Measurements from ENCODE around the gene MTHFD1L. TPM values are rescaled to one million over a fixed set of nuclear protein-coding genes. Genes with fewer than 3 reads are reported as not detected.

Gene MTHFD1L
- total RNA-seq, 1 experiment from 2014 or later: 47.8 TPM

DNA sequence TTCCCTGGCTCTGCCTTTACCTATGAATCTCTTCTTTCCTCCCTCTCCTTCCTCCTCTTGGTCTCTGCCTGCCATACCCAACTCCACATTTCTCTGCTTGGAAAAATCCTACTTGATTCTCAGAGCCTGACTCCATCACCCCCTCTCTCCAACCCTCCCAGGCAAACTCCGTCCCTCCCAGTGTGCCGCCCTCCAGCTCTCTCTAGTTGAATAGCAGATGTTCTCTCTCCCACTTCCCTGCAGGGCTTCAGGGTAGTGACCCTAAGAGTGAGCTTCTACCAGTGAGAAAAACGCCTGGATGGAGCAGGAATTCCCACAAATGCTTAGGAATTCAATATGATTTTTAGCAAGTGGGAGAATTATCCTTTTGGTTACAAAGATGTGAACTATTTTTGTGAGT lies 141.6 kb downstream of the MTHFD1L start:
- intact Hi-C loops (cut with micrococcal nuclease; ENCODE audit: unreplicated experiment): no loop called here
- no TSS peak for BruUV-seq (replicated peaks)
- peaks cover 10% of the 10 kb centered on the region for H3K36me3 Mint-ChIP-seq (ENCODE audit: insufficient read depth, unreplicated experiment)
- H3K9me3 Mint-ChIP-seq (ENCODE audit: low read depth, unreplicated experiment): no peaks in the 10 kb centered on the region
- CTCF ChIA-PET: no interaction called here
- no peak for DNase-seq
- TF ChIP-seq, protein P1, sequence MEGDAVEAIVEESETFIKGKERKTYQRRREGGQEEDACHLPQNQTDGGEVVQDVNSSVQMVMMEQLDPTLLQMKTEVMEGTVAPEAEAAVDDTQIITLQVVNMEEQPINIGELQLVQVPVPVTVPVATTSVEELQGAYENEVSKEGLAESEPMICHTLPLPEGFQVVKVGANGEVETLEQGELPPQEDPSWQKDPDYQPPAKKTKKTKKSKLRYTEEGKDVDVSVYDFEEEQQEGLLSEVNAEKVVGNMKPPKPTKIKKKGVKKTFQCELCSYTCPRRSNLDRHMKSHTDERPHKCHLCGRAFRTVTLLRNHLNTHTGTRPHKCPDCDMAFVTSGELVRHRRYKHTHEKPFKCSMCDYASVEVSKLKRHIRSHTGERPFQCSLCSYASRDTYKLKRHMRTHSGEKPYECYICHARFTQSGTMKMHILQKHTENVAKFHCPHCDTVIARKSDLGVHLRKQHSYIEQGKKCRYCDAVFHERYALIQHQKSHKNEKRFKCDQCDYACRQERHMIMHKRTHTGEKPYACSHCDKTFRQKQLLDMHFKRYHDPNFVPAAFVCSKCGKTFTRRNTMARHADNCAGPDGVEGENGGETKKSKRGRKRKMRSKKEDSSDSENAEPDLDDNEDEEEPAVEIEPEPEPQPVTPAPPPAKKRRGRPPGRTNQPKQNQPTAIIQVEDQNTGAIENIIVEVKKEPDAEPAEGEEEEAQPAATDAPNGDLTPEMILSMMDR (IDR thresholded peaks at IDR 0.05; ENCODE audit: unreplicated experiment): no peak
- H3K27ac Mint-ChIP-seq (ENCODE audit: unreplicated experiment): no peak overlapping the region
- no peaks in the 10 kb centered on the region for H3K27me3 Mint-ChIP-seq (ENCODE audit: unreplicated experiment)
- peaks cover 18% of the 10 kb centered on the region for H3K4me1 Mint-ChIP-seq (ENCODE audit: low read depth, unreplicated experiment)
- H3K4me3 Mint-ChIP-seq (ENCODE audit: low read depth, unreplicated experiment): no peak overlapping the region

DNA sequence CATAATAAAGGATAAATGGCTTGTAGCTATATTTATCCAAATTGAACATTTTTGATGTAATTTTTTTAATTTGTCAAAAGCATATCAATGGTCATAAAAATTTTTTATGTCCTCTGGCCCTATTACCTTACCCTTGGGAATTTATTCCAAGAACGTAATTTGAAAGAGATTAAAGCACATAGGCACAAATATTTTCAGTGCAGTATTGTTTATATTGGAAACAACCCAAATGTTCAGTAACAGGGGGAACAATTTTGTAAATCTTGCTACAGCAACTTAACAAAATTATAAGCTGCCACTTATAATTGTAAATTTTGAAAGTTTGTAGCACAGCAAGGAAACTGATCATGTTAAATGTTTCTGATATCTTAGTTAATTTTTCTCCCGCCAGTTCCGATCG lies 142.4 kb downstream of the MTHFD1L start:
- TF ChIP-seq, protein P1 (IDR thresholded peaks at IDR 0.05; ENCODE audit: unreplicated experiment): no peak
- no TSS peak for BruUV-seq (replicated peaks)
- intact Hi-C loops (cut with micrococcal nuclease; ENCODE audit: unreplicated experiment): no loop called here
- H3K36me3 Mint-ChIP-seq (ENCODE audit: insufficient read depth, unreplicated experiment): peaks cover 10% of the 10 kb centered on the region
- no peak for DNase-seq
- H3K4me1 Mint-ChIP-seq (ENCODE audit: low read depth, unreplicated experiment): peaks cover 18% of the 10 kb centered on the region
- no peak overlapping the region for H3K4me3 Mint-ChIP-seq (ENCODE audit: low read depth, unreplicated experiment)
- H3K27me3 Mint-ChIP-seq (ENCODE audit: unreplicated experiment): no peaks in the 10 kb centered on the region
- CTCF ChIA-PET: no interaction called here
- H3K9me3 Mint-ChIP-seq (ENCODE audit: low read depth, unreplicated experiment): no peaks in the 10 kb centered on the region
- H3K27ac Mint-ChIP-seq (ENCODE audit: unreplicated experiment): no peak overlapping the region

DNA sequence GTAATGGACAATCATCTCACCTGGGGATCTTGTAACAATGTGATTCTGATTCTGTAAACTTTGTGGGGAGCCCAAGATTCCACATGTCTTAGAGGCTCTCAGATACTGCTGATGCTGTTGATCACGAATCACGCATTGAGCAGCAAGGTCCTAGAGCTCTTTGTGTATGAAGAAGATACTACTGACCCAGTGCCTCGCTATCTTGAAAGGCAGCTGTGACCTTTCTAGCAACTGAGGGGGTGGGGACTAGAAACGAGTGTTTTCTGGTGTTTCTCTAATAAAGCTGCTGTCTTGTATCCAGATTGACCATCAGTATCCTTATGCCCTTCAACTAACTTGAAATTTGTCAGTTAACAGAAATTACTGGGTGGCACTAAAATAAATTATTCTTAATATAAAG lies 142.9 kb downstream of the MTHFD1L start:
- intact Hi-C loops (cut with micrococcal nuclease; ENCODE audit: unreplicated experiment): no loop called here
- Mint-ChIP-seq H3K27me3 (ENCODE audit: unreplicated experiment) (no peaks in the 10 kb centered on the region), H3K27ac (ENCODE audit: unreplicated experiment) (no peak overlapping the region), H3K4me3 (ENCODE audit: low read depth, unreplicated experiment) (no peak overlapping the region), H3K4me1 (ENCODE audit: low read depth, unreplicated experiment) (peaks cover 18% of the 10 kb centered on the region), H3K9me3 (ENCODE audit: low read depth, unreplicated experiment) (no peaks in the 10 kb centered on the region), H3K36me3 (ENCODE audit: insufficient read depth, unreplicated experiment) (peaks cover 10% of the 10 kb centered on the region)
- CTCF ChIA-PET: no interaction called here
- BruUV-seq (replicated peaks): no TSS peak
- no peak for DNase-seq
- TF ChIP-seq, protein P1 (IDR thresholded peaks at IDR 0.05; ENCODE audit: unreplicated experiment): no peak

DNA sequence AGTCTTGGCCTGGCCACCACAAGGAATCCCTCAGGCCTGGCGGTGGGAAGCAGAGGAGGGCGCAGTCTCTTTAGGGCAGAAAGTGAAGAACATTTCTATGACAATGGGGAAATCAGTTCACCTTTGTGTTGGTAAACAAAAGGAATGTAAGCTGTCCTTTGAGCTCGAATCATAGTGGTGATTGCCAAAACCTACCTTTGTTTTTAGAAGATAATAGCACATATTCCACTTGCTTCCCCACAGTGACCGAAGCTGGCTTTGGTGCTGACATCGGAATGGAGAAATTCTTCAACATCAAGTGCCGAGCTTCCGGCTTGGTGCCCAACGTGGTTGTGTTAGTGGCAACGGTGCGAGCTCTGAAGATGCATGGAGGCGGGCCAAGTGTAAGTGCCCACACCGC lies 144.1 kb downstream of the MTHFD1L start:
- no TSS peak for BruUV-seq (replicated peaks)
- Mint-ChIP-seq H3K27me3 (ENCODE audit: unreplicated experiment) (no peaks in the 10 kb centered on the region), H3K9me3 (ENCODE audit: low read depth, unreplicated experiment) (no peaks in the 10 kb centered on the region), H3K4me1 (ENCODE audit: low read depth, unreplicated experiment) (peaks cover 17% of the 10 kb centered on the region), H3K4me3 (ENCODE audit: low read depth, unreplicated experiment) (no peak overlapping the region), H3K27ac (ENCODE audit: unreplicated experiment) (no peak overlapping the region), H3K36me3 (ENCODE audit: insufficient read depth, unreplicated experiment) (peaks cover 14% of the 10 kb centered on the region)
- intact Hi-C loops (cut with micrococcal nuclease; ENCODE audit: unreplicated experiment): no loop called here
- no peak for DNase-seq
- TF ChIP-seq, protein P1 (IDR thresholded peaks at IDR 0.05; ENCODE audit: unreplicated experiment): no peak
- CTCF ChIA-PET: interaction anchor here (0.7 kb wide), 1 partner anchor 315 kb away, joined by 4 read pairs; no protein-coding TSS in a partner anchor

All from Calu3 (cell line).